ENCODE measurements around the gene C1RL. TPM values are rescaled to one million over a fixed set of nuclear protein-coding genes. Genes with fewer than 3 reads are reported as not detected.

The C1RL gene
- total and polyA plus RNA-seq, 2 donors from 2014 or later, result 25.2 to 147 TPM

GRCh38 chr12:7101047-7101693 is 7.8 kb downstream of the C1RL start:
- H3K9me3 ChIP-seq (ENCODE audit: control insufficient read depth in 2 of 3, insufficient read depth in 1 of 3, low read length in 3 of 3), result no peaks in the 10 kb centered on the region
- intact Hi-C loops (cut with DNase I), result no loop called here
- no peak overlapping the region for H3K27ac ChIP-seq (ENCODE audit: low read depth in 2 of 2, low read length in 2 of 2)
- H3K4me1 ChIP-seq (ENCODE audit: control insufficient read depth in 2 of 3, insufficient read depth in 2 of 3, low read depth in 1 of 3, low read length in 3 of 3), result no peaks in the 10 kb centered on the region
- no peak for TF ChIP-seq CTCF (IDR thresholded peaks at IDR 0.05; ENCODE audit: borderline replicate concordance, extremely low read depth, insufficient read depth)
- no peaks in the 10 kb centered on the region for H3K27me3 ChIP-seq (ENCODE audit: control insufficient read depth, insufficient read depth, low read length)
- H3K36me3 ChIP-seq (ENCODE audit: control insufficient read depth in 2 of 3, insufficient read depth in 3 of 3, low read length in 3 of 3), result no peaks in the 10 kb centered on the region
- no peak overlapping the region for H3K9ac ChIP-seq (ENCODE audit: low read length in 3 of 3)
- no peak overlapping the region for H3K4me3 ChIP-seq (ENCODE audit: low read length in 3 of 3)
- FAIRE-seq, result no peak
- no peak for DNase-seq

- Histone ChIP-seq H3K27ac (ENCODE audit: low read depth in 2 of 2, low read length in 2 of 2) (no peak overlapping the region), H3K36me3 (ENCODE audit: control insufficient read depth in 2 of 3, insufficient read depth in 3 of 3, low read length in 3 of 3) (no peaks in the 10 kb centered on the region), H3K4me1 (ENCODE audit: control insufficient read depth in 2 of 3, insufficient read depth in 2 of 3, low read depth in 1 of 3, low read length in 3 of 3) (no peaks in the 10 kb centered on the region), H3K27me3 (ENCODE audit: control insufficient read depth, insufficient read depth, low read length) (no peaks in the 10 kb centered on the region), H3K9ac (ENCODE audit: low read length in 3 of 3) (no peak overlapping the region), H3K4me3 (ENCODE audit: low read length in 3 of 3) (no peak overlapping the region), H3K9me3 (ENCODE audit: control insufficient read depth in 2 of 3, insufficient read depth in 1 of 3, low read length in 3 of 3) (no peaks in the 10 kb centered on the region)
- TF ChIP-seq CTCF (IDR thresholded peaks at IDR 0.05; ENCODE audit: borderline replicate concordance, extremely low read depth, insufficient read depth), result no peak
- DNase-seq (no peak), FAIRE-seq (no peak)
- intact Hi-C loops (cut with DNase I), result no loop called here
Measured at GRCh38 chr12:7100239-7100638, 8.8 kb downstream of the C1RL start.

- H3K9ac ChIP-seq (ENCODE audit: low read length in 3 of 3), result no peak overlapping the region
- no peak overlapping the region for H3K27ac ChIP-seq (ENCODE audit: low read depth in 2 of 2, low read length in 2 of 2)
- DNase-seq (no peak), FAIRE-seq (no peak)
- intact Hi-C loops (cut with DNase I), result loop anchor here (10.0 kb wide), 1 partner anchor 155 kb away; the partner anchor contains the start of genes C12orf57 and RNU7-1
- no peaks in the 10 kb centered on the region for H3K36me3 ChIP-seq (ENCODE audit: control insufficient read depth in 2 of 3, insufficient read depth in 3 of 3, low read length in 3 of 3)
- H3K9me3 ChIP-seq (ENCODE audit: control insufficient read depth in 2 of 3, insufficient read depth in 1 of 3, low read length in 3 of 3), result no peaks in the 10 kb centered on the region
- H3K4me3 ChIP-seq (ENCODE audit: low read length in 3 of 3), result no peak overlapping the region
- H3K27me3 ChIP-seq (ENCODE audit: control insufficient read depth, insufficient read depth, low read length), result no peaks in the 10 kb centered on the region
- H3K4me1 ChIP-seq (ENCODE audit: control insufficient read depth in 2 of 3, insufficient read depth in 2 of 3, low read depth in 1 of 3, low read length in 3 of 3), result no peaks in the 10 kb centered on the region
- no peak for TF ChIP-seq CTCF (IDR thresholded peaks at IDR 0.05; ENCODE audit: borderline replicate concordance, extremely low read depth, insufficient read depth)
Measured at GRCh38 chr12:7099290-7099996, 9.6 kb downstream of the C1RL start.

All from kidney (tissue), 14 donors.